Lung (tissue), 12 donors: ENCODE measurements around the gene IL18BP. TPM values are rescaled to one million over a fixed set of nuclear protein-coding genes. Genes with fewer than 3 reads are reported as not detected.

Experiments
- ATAC-seq: fragments of 200-7000 bp; cut with Tn5 transposase; one replicate; pipeline ENCODE4 v1.9.1; 2020; ENCODE audit warnings: moderate number of reproducible peaks; ENCODE audit not compliant: insufficient read depth, low FRiP score
- DNase-seq, 3 donors: peaks; one replicate each; pipeline ENCODE4 v3.0.0-alpha.2; 2013 to 2017
- H3K27ac ChIP-seq, 2 donors: one replicate each; pipeline ENCODE4 v1.5.1; 2013; ENCODE audit warnings: mild to moderate bottlenecking in 2 of 2, moderate library complexity in 2 of 2, control low read depth in 1 of 2, inconsistent platforms in 1 of 2, low read depth in 1 of 2, low read length in 1 of 2
- H3K27me3 ChIP-seq, 3 donors: one replicate each; pipeline ENCODE4 v1.5.1; 2013; ENCODE audit warnings: low read length in 2 of 3; ENCODE audit not compliant: control insufficient read depth in 3 of 3, insufficient read depth in 3 of 3
- H3K36me3 ChIP-seq, 4 donors: one replicate each; pipeline ENCODE4 v1.5.1; 2013; ENCODE audit warnings: low read length in 4 of 4, mild to moderate bottlenecking in 1 of 4, moderate library complexity in 1 of 4; ENCODE audit not compliant: control insufficient read depth in 4 of 4, insufficient read depth in 4 of 4
- H3K4me1 ChIP-seq, 5 donors: one replicate each; pipeline ENCODE4 v1.5.1; 2013; ENCODE audit warnings: low read length in 5 of 5, mild to moderate bottlenecking in 2 of 5, moderate library complexity in 1 of 5; ENCODE audit not compliant: control insufficient read depth in 5 of 5, insufficient read depth in 5 of 5
- H3K4me3 ChIP-seq: one replicate; pipeline ENCODE4 v1.5.1; 2013; ENCODE audit warnings: mild to moderate bottlenecking, control low read depth, moderate library complexity
- H3K9ac ChIP-seq, 2 donors: one replicate each; pipeline ENCODE4 v1.5.1; 2013; ENCODE audit warnings: low read length in 2 of 2, control low read depth in 1 of 2; ENCODE audit not compliant: insufficient read depth in 1 of 2
- H3K9me3 ChIP-seq, 4 donors: one replicate each; pipeline ENCODE4 v1.5.1; 2013; ENCODE audit warnings: low read length in 3 of 4, mild to moderate bottlenecking in 1 of 4, moderate library complexity in 1 of 4; ENCODE audit not compliant: control insufficient read depth in 4 of 4, insufficient read depth in 3 of 4
- CTCF ChIP-seq: IDR thresholded peaks from 2 replicates; pipeline ENCODE4 v1.5.1; 2012; ENCODE audit warnings: mild to moderate bottlenecking; ENCODE audit errors: control extremely low read depth, extremely low read depth
- WGBS, 2 donors: extraction: QIAGEN DNeasy Blood & Tissue Kit; methylation state at CpG; one replicate each; pipeline ENCODE4 v1.1.7; 2013; 5-methylcytosine and 5-hydroxymethylcytosine counted together
- polyA plus RNA-seq, 2 donors: library from polyadenylated mRNA; stranded (reverse); fragments of 200-250 nt; gene quantifications; one replicate each; pipeline ENCODE4 v1.2.1, GENCODE V29; 2013
- total RNA-seq, 2 donors: library from RNA; depleted of rRNA in 1 of 2; stranded (reverse); fragments of >200 nt in 1 of 2; gene quantifications; one replicate each; pipeline ENCODE4 v1.2.1, GENCODE V29; 2014 to 2021
- donor health status: control.
- donor health status: control.
- donor health status: Bipolar disorder and iron deficiency.
- donor health status: healthy.
- donor health status: DM: yes; HTN: yes; CAD: no.

Gene IL18BP
- total and polyA plus RNA-seq, 4 donors: 8.6 to 38.6 (median 20.1) TPM

- Histone ChIP-seq H3K9ac (no peak overlapping the region), H3K4me1 (peaks cover 0 to 16% (median 3%) of the 10 kb centered on the region in 5 donors), H3K36me3 (peaks cover 0 to 8% (median 4%) of the 10 kb centered on the region in 4 donors), H3K9me3 (no peaks in the 10 kb centered on the region), H3K27ac (no peak overlapping the region), H3K27me3 (no peaks in the 10 kb centered on the region), H3K4me3 (no peak overlapping the region)
- ATAC-seq (no peak), DNase-seq (no peak)
- TF ChIP-seq CTCF: no peak
- 52 to 76% methylated on average over 3 of the region's 3 CpGs for WGBS, 2 donors
Observed at GRCh38 chr11:71991494-71991893, 7.2 kb upstream of the IL18BP start.

GRCh38 chr11:71992136-71992730 lies 6.5 kb upstream of the IL18BP start:
- WGBS, 2 donors: 80 to 91% methylated on average over 3 of the region's 3 CpGs

GRCh38 chr11:71994786-71995185 lies 3.9 kb upstream of the IL18BP start:
- no peak overlapping the region for H3K4me3 ChIP-seq
- H3K4me1 ChIP-seq: peaks cover 0 to 15% (median 0%) of the 10 kb centered on the region in 5 donors
- DNase-seq: no peak
- ATAC-seq: no peak
- no peak for TF ChIP-seq CTCF
- H3K27ac ChIP-seq: no peak overlapping the region
- H3K9me3 ChIP-seq: no peaks in the 10 kb centered on the region
- no peaks in the 10 kb centered on the region for H3K27me3 ChIP-seq
- 86 to 94% methylated on average over 3 of the region's 3 CpGs for WGBS, 2 donors
- peaks cover 0 to 8% (median 4%) of the 10 kb centered on the region in 4 donors for H3K36me3 ChIP-seq
- no peak overlapping the region for H3K9ac ChIP-seq

More at GRCh38 chr11:71992136-71992730, 6.5 kb upstream of the IL18BP start:
- no peaks in the 10 kb centered on the region for H3K27me3 ChIP-seq
- no peak for ATAC-seq
- no peak for TF ChIP-seq CTCF
- H3K4me1 ChIP-seq: peaks cover 0 to 12% (median 6%) of the 10 kb centered on the region in 5 donors
- peaks cover 0 to 8% (median 4%) of the 10 kb centered on the region in 4 donors for H3K36me3 ChIP-seq
- no peak for DNase-seq
- H3K9me3 ChIP-seq: no peaks in the 10 kb centered on the region
- no peak overlapping the region for H3K4me3 ChIP-seq
- H3K27ac ChIP-seq: peak overlapping the region in 1 of 2 donors; percentile 39
- no peak overlapping the region for H3K9ac ChIP-seq
